ENCODE measurements around the gene IL17C. TPM values are rescaled to one million over a fixed set of nuclear protein-coding genes. Genes with fewer than 3 reads are reported as not detected.

The IL17C gene
- total and polyA plus RNA-seq, 2 donors, result 0.05 to 0.09 TPM

DNA sequence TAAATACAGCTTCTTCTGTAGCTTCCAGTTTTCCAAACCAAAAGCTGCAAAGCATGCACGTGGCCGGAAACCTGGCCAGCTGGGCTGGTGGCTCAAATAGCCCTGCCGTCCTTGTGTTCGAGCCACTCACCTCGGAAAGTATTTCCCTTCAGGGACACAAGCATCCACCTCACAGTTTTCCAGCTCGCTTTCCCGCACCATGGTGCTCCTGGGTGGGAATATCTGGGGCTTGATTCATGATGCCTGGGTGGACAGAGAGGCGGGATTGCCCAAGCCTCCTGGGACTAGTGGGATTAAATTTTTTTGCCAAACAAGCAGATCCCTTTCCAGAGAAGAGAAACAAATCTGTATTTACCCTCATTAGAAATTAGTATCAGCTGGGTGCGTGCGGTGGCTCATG is 31.6 kb downstream of the IL17C start:
- Histone ChIP-seq H3K4me3 (ENCODE audit: low read length in 2 of 2) (no peak overlapping the region), H3K4me1 (ENCODE audit: control insufficient read depth in 2 of 2, insufficient read depth in 2 of 2, low read length in 2 of 2) (no peaks in the 10 kb centered on the region), H3K27me3 (ENCODE audit: control insufficient read depth in 2 of 2, insufficient read depth in 1 of 2, low read length in 1 of 2) (no peaks in the 10 kb centered on the region), H3K9me3 (ENCODE audit: control insufficient read depth in 2 of 2, insufficient read depth in 1 of 2, low read length in 1 of 2) (no peaks in the 10 kb centered on the region), H3K27ac (ENCODE audit: low read depth in 1 of 2, low read length in 1 of 2) (no peak overlapping the region), H3K36me3 (ENCODE audit: control insufficient read depth in 2 of 2, insufficient read depth in 2 of 2, low read length in 1 of 2) (no peaks in the 10 kb centered on the region)
- 97% methylated on average over 10 of the region's 10 CpGs for WGBS
- DNase-seq (ENCODE audit: low read depth in 6 of 9, low spot score in 9 of 9), result no peak

GRCh38 chr16:88671806-88672205 is 33.4 kb downstream of the IL17C start:
- H3K27ac ChIP-seq (ENCODE audit: low read depth in 1 of 2, low read length in 1 of 2), result no peak overlapping the region
- H3K27me3 ChIP-seq (ENCODE audit: control insufficient read depth in 2 of 2, insufficient read depth in 1 of 2, low read length in 1 of 2), result no peaks in the 10 kb centered on the region
- no peak overlapping the region for H3K4me3 ChIP-seq (ENCODE audit: low read length in 2 of 2)
- peaks cover 0 to 2% of the 10 kb centered on the region in 2 donors for H3K9me3 ChIP-seq (ENCODE audit: control insufficient read depth in 2 of 2, insufficient read depth in 1 of 2, low read length in 1 of 2)
- H3K36me3 ChIP-seq (ENCODE audit: control insufficient read depth in 2 of 2, insufficient read depth in 2 of 2, low read length in 1 of 2), result no peaks in the 10 kb centered on the region
- DNase-seq (ENCODE audit: low read depth in 6 of 9, low spot score in 9 of 9), result no peak
- 97% methylated on average over 23 of the region's 23 CpGs for WGBS
- no peaks in the 10 kb centered on the region for H3K4me1 ChIP-seq (ENCODE audit: control insufficient read depth in 2 of 2, insufficient read depth in 2 of 2, low read length in 2 of 2)

GRCh38 chr16:88672776-88673175 is 34.4 kb downstream of the IL17C start:
- no peak for DNase-seq (ENCODE audit: low read depth in 6 of 9, low spot score in 9 of 9)
- Histone ChIP-seq H3K4me1 (ENCODE audit: control insufficient read depth in 2 of 2, insufficient read depth in 2 of 2, low read length in 2 of 2) (no peaks in the 10 kb centered on the region), H3K27me3 (ENCODE audit: control insufficient read depth in 2 of 2, insufficient read depth in 1 of 2, low read length in 1 of 2) (no peaks in the 10 kb centered on the region), H3K4me3 (ENCODE audit: low read length in 2 of 2) (no peak overlapping the region), H3K9me3 (ENCODE audit: control insufficient read depth in 2 of 2, insufficient read depth in 1 of 2, low read length in 1 of 2) (peaks cover 0 to 5% of the 10 kb centered on the region in 2 donors), H3K27ac (ENCODE audit: low read depth in 1 of 2, low read length in 1 of 2) (no peak overlapping the region), H3K36me3 (ENCODE audit: control insufficient read depth in 2 of 2, insufficient read depth in 2 of 2, low read length in 1 of 2) (no peaks in the 10 kb centered on the region)
- 95% methylated on average over 11 of the region's 11 CpGs for WGBS

- Histone ChIP-seq H3K36me3 (ENCODE audit: control insufficient read depth in 2 of 2, insufficient read depth in 2 of 2, low read length in 1 of 2) (no peaks in the 10 kb centered on the region), H3K27ac (ENCODE audit: low read depth in 1 of 2, low read length in 1 of 2) (no peak overlapping the region), H3K4me1 (ENCODE audit: control insufficient read depth in 2 of 2, insufficient read depth in 2 of 2, low read length in 2 of 2) (no peaks in the 10 kb centered on the region), H3K27me3 (ENCODE audit: control insufficient read depth in 2 of 2, insufficient read depth in 1 of 2, low read length in 1 of 2) (no peaks in the 10 kb centered on the region), H3K4me3 (ENCODE audit: low read length in 2 of 2) (no peak overlapping the region), H3K9me3 (ENCODE audit: control insufficient read depth in 2 of 2, insufficient read depth in 1 of 2, low read length in 1 of 2) (peaks cover 0 to 5% of the 10 kb centered on the region in 2 donors)
- no peak for DNase-seq (ENCODE audit: low read depth in 6 of 9, low spot score in 9 of 9)
- WGBS, result 97% methylated on average over 19 of the region's 19 CpGs
Measured at GRCh38 chr16:88673716-88674379, 35.5 kb downstream of the IL17C start.

DNA sequence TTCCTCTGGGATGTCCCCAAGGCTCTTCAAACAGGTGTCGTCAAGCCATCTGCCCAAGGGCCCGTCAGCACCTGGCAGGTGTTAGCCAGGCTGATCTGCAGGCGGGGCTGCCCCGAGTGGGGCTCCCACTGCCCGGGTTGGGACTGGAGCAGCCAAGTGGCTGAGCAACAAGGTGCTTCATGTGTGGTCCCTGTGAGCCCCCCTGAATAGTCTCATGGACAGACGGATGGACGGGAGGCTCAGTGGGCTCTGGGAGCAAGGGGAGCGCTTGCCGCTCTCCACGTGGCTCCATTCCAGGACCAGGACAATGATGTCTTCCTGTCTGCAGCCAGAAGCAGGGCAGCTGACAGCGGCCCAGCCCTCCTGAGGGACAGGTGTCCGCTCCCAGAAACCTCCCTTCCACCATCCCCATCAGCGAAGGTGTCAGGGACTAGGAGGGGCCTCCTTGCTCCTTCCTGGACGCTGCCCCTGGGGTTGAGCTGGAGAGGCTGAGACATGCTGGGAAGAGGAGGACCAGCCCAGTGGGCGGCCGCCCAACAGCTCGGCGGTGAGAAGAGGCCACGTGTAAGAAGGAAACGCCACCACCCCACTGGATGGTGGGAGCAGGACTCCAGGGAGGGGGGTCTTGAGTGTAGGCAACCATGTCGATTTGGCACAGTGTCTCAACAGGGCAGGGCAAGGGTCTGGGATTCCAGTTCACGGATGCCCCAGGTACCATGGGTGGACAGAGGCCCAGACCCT is 38.3 kb downstream of the IL17C start:
- Histone ChIP-seq H3K9me3 (ENCODE audit: control insufficient read depth in 2 of 2, insufficient read depth in 1 of 2, low read length in 1 of 2) (peaks cover 0 to 5% of the 10 kb centered on the region in 2 donors), H3K27me3 (ENCODE audit: control insufficient read depth in 2 of 2, insufficient read depth in 1 of 2, low read length in 1 of 2) (no peaks in the 10 kb centered on the region), H3K4me1 (ENCODE audit: control insufficient read depth in 2 of 2, insufficient read depth in 2 of 2, low read length in 2 of 2) (peaks cover 8 to 11% of the 10 kb centered on the region in 2 donors), H3K27ac (ENCODE audit: low read depth in 1 of 2, low read length in 1 of 2) (no peak overlapping the region), H3K36me3 (ENCODE audit: control insufficient read depth in 2 of 2, insufficient read depth in 2 of 2, low read length in 1 of 2) (no peaks in the 10 kb centered on the region), H3K4me3 (ENCODE audit: low read length in 2 of 2) (no peak overlapping the region)
- 96% methylated on average over 22 of the region's 22 CpGs for WGBS
- DNase-seq (ENCODE audit: low read depth in 6 of 9, low spot score in 9 of 9), result no peak

GRCh38 chr16:88677721-88678120 is 39.3 kb downstream of the IL17C start:
- Histone ChIP-seq H3K27ac (ENCODE audit: low read depth in 1 of 2, low read length in 1 of 2) (no peak overlapping the region), H3K4me3 (ENCODE audit: low read length in 2 of 2) (no peak overlapping the region), H3K4me1 (ENCODE audit: control insufficient read depth in 2 of 2, insufficient read depth in 2 of 2, low read length in 2 of 2) (peaks cover 13 to 18% of the 10 kb centered on the region in 2 donors), H3K36me3 (ENCODE audit: control insufficient read depth in 2 of 2, insufficient read depth in 2 of 2, low read length in 1 of 2) (no peaks in the 10 kb centered on the region), H3K9me3 (ENCODE audit: control insufficient read depth in 2 of 2, insufficient read depth in 1 of 2, low read length in 1 of 2) (peaks cover 0 to 5% of the 10 kb centered on the region in 2 donors), H3K27me3 (ENCODE audit: control insufficient read depth in 2 of 2, insufficient read depth in 1 of 2, low read length in 1 of 2) (peaks cover 0 to 5% of the 10 kb centered on the region in 2 donors)
- 90% methylated on average over 13 of the region's 13 CpGs for WGBS
- no peak for DNase-seq (ENCODE audit: low read depth in 6 of 9, low spot score in 9 of 9)

GRCh38 chr16:88678224-88678979 is 40.0 kb downstream of the IL17C start:
- WGBS, result 97% methylated on average over 32 of the region's 32 CpGs
- DNase-seq (ENCODE audit: low read depth in 6 of 9, low spot score in 9 of 9), result no peak

DNA sequence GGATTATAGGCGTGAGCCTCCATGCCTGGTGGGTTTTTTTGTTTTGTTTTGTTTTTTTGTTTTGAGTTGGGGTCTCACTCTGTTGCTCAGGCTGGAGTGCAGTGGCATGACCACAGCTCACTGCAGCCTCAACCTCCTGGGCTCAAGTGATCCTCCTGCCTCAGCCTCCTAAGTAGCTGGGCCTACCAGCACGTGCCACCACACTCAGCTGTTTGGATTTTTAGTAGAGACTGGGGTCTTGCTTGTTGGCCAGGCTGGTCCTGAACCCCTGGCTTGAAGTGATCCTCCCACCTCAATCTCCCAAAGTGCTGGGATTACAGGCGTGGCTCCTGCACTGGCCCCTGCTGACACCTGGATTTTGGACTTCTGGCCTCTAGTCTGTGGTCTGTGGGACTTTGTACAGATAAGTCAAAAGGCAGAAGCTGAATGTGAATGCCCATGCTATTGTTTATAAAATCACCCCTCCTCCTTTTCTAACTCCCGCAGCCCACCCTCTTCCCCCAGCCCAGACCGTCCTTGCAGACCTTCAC is 42.2 kb downstream of the IL17C start:
- WGBS, result 97% methylated on average over 5 of the region's 5 CpGs
- H3K36me3 ChIP-seq (ENCODE audit: control insufficient read depth in 2 of 2, insufficient read depth in 2 of 2, low read length in 1 of 2), result no peaks in the 10 kb centered on the region
- H3K4me3 ChIP-seq (ENCODE audit: low read length in 2 of 2), result no peak overlapping the region
- H3K4me1 ChIP-seq (ENCODE audit: control insufficient read depth in 2 of 2, insufficient read depth in 2 of 2, low read length in 2 of 2), result peaks cover 16 to 32% of the 10 kb centered on the region in 2 donors
- DNase-seq (ENCODE audit: low read depth in 6 of 9, low spot score in 9 of 9), result no peak
- peaks cover 5 to 25% of the 10 kb centered on the region in 2 donors for H3K27me3 ChIP-seq (ENCODE audit: control insufficient read depth in 2 of 2, insufficient read depth in 1 of 2, low read length in 1 of 2)
- H3K27ac ChIP-seq (ENCODE audit: low read depth in 1 of 2, low read length in 1 of 2), result peak overlapping the region in 1 of 2 donors; percentile 8
- H3K9me3 ChIP-seq (ENCODE audit: control insufficient read depth in 2 of 2, insufficient read depth in 1 of 2, low read length in 1 of 2), result peaks cover 0 to 5% of the 10 kb centered on the region in 2 donors

More at GRCh38 chr16:88678224-88678979, 40.0 kb downstream of the IL17C start:
- H3K4me3 ChIP-seq (ENCODE audit: low read length in 2 of 2), result no peak overlapping the region
- H3K27ac ChIP-seq (ENCODE audit: low read depth in 1 of 2, low read length in 1 of 2), result no peak overlapping the region
- no peaks in the 10 kb centered on the region for H3K36me3 ChIP-seq (ENCODE audit: control insufficient read depth in 2 of 2, insufficient read depth in 2 of 2, low read length in 1 of 2)
- peaks cover 13 to 18% of the 10 kb centered on the region in 2 donors for H3K4me1 ChIP-seq (ENCODE audit: control insufficient read depth in 2 of 2, insufficient read depth in 2 of 2, low read length in 2 of 2)
- H3K9me3 ChIP-seq (ENCODE audit: control insufficient read depth in 2 of 2, insufficient read depth in 1 of 2, low read length in 1 of 2), result peaks cover 0 to 5% of the 10 kb centered on the region in 2 donors
- H3K27me3 ChIP-seq (ENCODE audit: control insufficient read depth in 2 of 2, insufficient read depth in 1 of 2, low read length in 1 of 2), result peaks cover 0 to 5% of the 10 kb centered on the region in 2 donors

Data from thymus (tissue), 11 donors.